ENCODE measurements around the gene NSL1.

GRCh38 chr1:212686069-212686468 lies 105.5 kb downstream of the NSL1 start:
- TF ChIP-seq CTCF (IDR thresholded peaks at IDR 0.05; ENCODE audit: low read depth, low read length) (no peak), MAX (IDR thresholded peaks at IDR 0.05; ENCODE audit: low read depth, low read length) (no peak)

Measured in NB4 (cell line).